Fibroblast of skin of back (primary cell): Measurements from ENCODE around the gene CFAP54.
A peak's percentile ranks its signal among the peaks of the same experiment; 100 is the strongest.

ENCODE experiments used
- DNase-seq: peaks from one replicate; pipeline ENCODE4 v3.0.0-alpha.2; 2013

CFAP54 gene

GRCh38 chr12:96892104-96892503 lies 402.7 kb downstream of the CFAP54 start:
- no peak for DNase-seq

- no peak for DNase-seq
Measured at GRCh38 chr12:96897421-96897820, 408.0 kb downstream of the CFAP54 start.

- DNase-seq: no peak
Measured at GRCh38 chr12:96901175-96901574, 411.8 kb downstream of the CFAP54 start.

- no peak for DNase-seq
Measured at GRCh38 chr12:96902076-96902475, 412.7 kb downstream of the CFAP54 start.

- no peak for DNase-seq
Measured at GRCh38 chr12:96906498-96906848, 417.1 kb downstream of the CFAP54 start.

GRCh38 chr12:96906849-96907670 lies 417.7 kb downstream of the CFAP54 start, which contains the start of gene NEDD1:
Gene NEDD1, plus strand, starts transcription at chr12:96907257. Its CDS starts 2,503 bp downstream, at chr12:96909760.
- DNase-seq: peak; percentile 77

- DNase-seq: peak; percentile 23
Measured at GRCh38 chr12:96907671-96908422, 418.5 kb downstream of the CFAP54 start.

- no peak for DNase-seq
Measured at GRCh38 chr12:96908423-96908675, 419.0 kb downstream of the CFAP54 start.

GRCh38 chr12:96912261-96912660 lies 422.9 kb downstream of the CFAP54 start:
- DNase-seq: no peak

GRCh38 chr12:96912943-96913342 lies 423.6 kb downstream of the CFAP54 start:
- no peak for DNase-seq

GRCh38 chr12:96919510-96920210 lies 430.3 kb downstream of the CFAP54 start:
- no peak for DNase-seq
